Nephron (organoid): ENCODE measurements around the gene OPTN.
"Not testable (repeated sequence)": the region's sequence is repeated elsewhere in the genome, so short reads cannot be mapped to it uniquely, and the experiment has no call there.

Source experiments
- H3K27ac Mint-ChIP-seq, 3 experiments: 2 replicates each; pipeline ENCODE4 v1.8.0; 2020; ENCODE audit warnings: mixed read lengths in 3 of 3, mild to moderate bottlenecking in 2 of 3, moderate library complexity in 1 of 3
- H3K27me3 Mint-ChIP-seq: 2 replicates; pipeline ENCODE4 v1.8.0; 2021; ENCODE audit warnings: low read depth, mild to moderate bottlenecking, moderate library complexity, mixed read lengths
- H3K36me3 Mint-ChIP-seq: 2 replicates; pipeline ENCODE4 v1.8.0; 2020; ENCODE audit warnings: low read depth, mixed read lengths
- H3K4me1 Mint-ChIP-seq: 2 replicates; pipeline ENCODE4 v1.8.0; 2020; ENCODE audit warnings: mixed read lengths
- H3K4me3 Mint-ChIP-seq, 3 experiments: 2 replicates each; pipeline ENCODE4 v1.8.0; 2020; ENCODE audit warnings: mild to moderate bottlenecking in 3 of 3, mixed read lengths in 3 of 3, moderate library complexity in 2 of 3
- H3K9me3 Mint-ChIP-seq: 2 replicates; pipeline ENCODE4 v1.8.0; 2020; ENCODE audit warnings: mixed read lengths
- TF ChIP-seq, protein P1 (sequence below), 3 experiments: fragments of 200-600 bp; sonication (generic); IDR thresholded peaks; one replicate each; pipeline ENCODE4 v1.5.0; 2021; ENCODE audit warnings: antibody characterized with exemption in 3 of 3; ENCODE audit not compliant: unreplicated experiment in 3 of 3

The OPTN gene

DNA sequence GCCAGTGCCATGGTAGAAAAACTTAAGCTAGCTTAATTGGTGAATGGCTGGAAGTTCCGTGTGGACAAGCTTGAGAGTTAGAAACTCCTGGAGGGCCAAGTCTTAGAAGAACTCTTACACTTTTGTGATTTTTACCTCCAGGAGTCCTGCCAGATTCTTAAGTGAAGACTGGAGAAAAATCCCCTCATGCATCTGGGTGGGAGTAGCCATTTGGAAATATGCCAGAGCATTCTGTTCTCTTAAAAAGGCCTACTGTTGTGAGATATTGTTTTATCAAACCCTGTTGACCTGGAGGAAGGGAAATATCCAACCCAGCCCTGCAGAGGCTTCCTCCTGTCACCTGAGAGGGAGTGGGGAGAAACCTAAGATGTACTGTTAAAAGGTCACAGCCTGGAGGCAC lies 43.8 kb downstream of the OPTN start:
- Mint-ChIP-seq H3K36me3 (no peaks in the 10 kb centered on the region), H3K27ac (no peak overlapping the region), H3K4me3 (no peak overlapping the region), H3K9me3 (peaks cover 19% of the 10 kb centered on the region), H3K4me1 (peaks cover 8% of the 10 kb centered on the region), H3K27me3 (no peaks in the 10 kb centered on the region)
- TF ChIP-seq, protein P1, sequence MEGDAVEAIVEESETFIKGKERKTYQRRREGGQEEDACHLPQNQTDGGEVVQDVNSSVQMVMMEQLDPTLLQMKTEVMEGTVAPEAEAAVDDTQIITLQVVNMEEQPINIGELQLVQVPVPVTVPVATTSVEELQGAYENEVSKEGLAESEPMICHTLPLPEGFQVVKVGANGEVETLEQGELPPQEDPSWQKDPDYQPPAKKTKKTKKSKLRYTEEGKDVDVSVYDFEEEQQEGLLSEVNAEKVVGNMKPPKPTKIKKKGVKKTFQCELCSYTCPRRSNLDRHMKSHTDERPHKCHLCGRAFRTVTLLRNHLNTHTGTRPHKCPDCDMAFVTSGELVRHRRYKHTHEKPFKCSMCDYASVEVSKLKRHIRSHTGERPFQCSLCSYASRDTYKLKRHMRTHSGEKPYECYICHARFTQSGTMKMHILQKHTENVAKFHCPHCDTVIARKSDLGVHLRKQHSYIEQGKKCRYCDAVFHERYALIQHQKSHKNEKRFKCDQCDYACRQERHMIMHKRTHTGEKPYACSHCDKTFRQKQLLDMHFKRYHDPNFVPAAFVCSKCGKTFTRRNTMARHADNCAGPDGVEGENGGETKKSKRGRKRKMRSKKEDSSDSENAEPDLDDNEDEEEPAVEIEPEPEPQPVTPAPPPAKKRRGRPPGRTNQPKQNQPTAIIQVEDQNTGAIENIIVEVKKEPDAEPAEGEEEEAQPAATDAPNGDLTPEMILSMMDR (IDR thresholded peaks at IDR 0.05; ENCODE audit: unreplicated experiment in 3 of 3), result no peak

DNA sequence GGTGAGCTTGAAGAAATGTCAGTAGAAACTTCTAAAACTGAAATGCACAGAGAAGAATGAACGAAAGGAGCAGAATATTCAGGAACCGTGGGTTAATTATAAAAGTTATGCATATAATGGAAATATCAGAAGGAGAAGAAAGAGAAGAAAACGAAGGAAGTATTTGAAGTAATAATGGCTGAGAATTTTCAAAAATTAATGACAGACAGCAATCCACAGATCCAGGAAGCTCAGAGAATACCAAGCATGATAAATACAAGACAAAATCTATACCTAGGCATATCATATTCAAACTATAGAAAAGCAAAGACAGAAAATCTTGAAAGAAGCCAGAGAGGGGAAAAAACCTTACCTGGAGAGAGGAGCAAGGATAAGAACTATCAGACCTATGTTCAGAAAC lies 44.9 kb downstream of the OPTN start:
- Mint-ChIP-seq H3K27ac (no peak overlapping the region), H3K4me3 (no peak overlapping the region), H3K4me1 (peaks cover 5% of the 10 kb centered on the region), H3K36me3 (no peaks in the 10 kb centered on the region), H3K9me3 (peaks cover 21% of the 10 kb centered on the region), H3K27me3 (no peaks in the 10 kb centered on the region)
- TF ChIP-seq, protein P1 (IDR thresholded peaks at IDR 0.05; ENCODE audit: unreplicated experiment in 3 of 3), result no peak

DNA sequence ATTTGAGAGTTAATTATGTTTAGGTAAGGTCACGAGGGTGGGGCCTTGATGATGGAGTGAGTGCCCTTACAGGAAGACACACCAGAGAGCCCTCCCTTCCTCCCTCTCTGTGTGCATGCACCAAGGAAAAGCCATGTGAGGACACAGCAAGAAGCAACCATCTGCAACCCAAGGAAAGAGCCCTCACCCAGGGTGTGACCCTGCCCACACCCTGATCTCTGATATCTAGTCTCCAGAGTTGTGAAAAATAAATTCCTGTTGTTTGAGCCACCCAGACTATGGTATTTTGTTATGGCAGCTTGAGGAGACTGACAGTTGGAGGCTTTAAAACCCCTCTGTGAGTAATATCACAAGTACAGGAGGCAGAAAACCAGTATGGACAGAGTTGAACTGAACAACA lies 46.4 kb downstream of the OPTN start:
- Mint-ChIP-seq H3K27ac (no peak overlapping the region), H3K4me3 (no peak overlapping the region)

DNA sequence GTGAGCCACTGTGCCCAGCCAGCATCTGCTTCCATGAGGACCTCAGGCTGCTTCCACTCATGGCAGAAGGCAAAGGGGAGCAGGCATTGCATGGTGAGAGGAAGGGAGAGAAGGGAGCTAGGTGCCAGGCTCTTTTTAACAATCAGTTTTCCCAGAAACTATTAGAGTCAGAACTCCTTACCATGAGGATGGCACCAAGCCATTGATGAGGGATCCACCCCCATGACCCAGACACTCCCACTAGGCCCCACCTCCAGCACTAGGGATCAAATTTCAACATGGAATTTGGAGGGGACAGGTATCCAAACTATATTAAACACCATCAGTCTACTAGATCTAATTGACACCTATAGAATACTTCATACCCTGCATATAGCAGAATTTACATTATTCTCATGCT lies 47.2 kb downstream of the OPTN start:
- Mint-ChIP-seq H3K27me3 (no peaks in the 10 kb centered on the region), H3K36me3 (no peaks in the 10 kb centered on the region), H3K4me1 (no peaks in the 10 kb centered on the region), H3K9me3 (peaks cover 21% of the 10 kb centered on the region), H3K4me3 (no peak overlapping the region), H3K27ac (no peak overlapping the region)
- TF ChIP-seq, protein P1 (IDR thresholded peaks at IDR 0.05; ENCODE audit: unreplicated experiment in 3 of 3), result no peak

More for the DNA sequence above, 46.4 kb downstream of the OPTN start:
- no peaks in the 10 kb centered on the region for H3K36me3 Mint-ChIP-seq
- no peaks in the 10 kb centered on the region for H3K27me3 Mint-ChIP-seq
- no peaks in the 10 kb centered on the region for H3K4me1 Mint-ChIP-seq
- peaks cover 21% of the 10 kb centered on the region for H3K9me3 Mint-ChIP-seq
- TF ChIP-seq, protein P1 (IDR thresholded peaks at IDR 0.05; ENCODE audit: unreplicated experiment in 3 of 3), result no peak

DNA sequence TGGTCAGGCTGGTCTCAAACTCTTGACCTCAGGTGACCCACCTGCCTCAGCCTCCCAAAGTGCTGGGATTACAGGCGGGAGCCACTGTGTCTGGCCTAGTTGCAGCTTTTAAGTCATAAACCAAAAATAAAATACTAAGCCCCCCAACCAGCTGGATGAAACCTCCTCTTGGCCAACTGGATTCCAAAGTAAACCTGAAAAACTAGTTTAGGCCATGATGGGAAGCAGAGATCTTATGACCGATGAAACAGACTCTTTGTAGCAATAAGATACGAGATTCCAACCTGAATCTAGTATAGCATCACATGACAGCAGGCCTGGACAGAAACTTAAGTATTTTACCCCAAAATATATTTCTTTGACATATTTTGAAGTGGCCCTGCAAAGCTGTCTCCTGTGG lies 52.3 kb downstream of the OPTN start:
- H3K4me3 Mint-ChIP-seq, result no peak overlapping the region
- TF ChIP-seq, protein P1 (IDR thresholded peaks at IDR 0.05; ENCODE audit: unreplicated experiment in 3 of 3), result no peak
- no peak overlapping the region for H3K27ac Mint-ChIP-seq
- H3K27me3 Mint-ChIP-seq, result no peaks in the 10 kb centered on the region
- no peaks in the 10 kb centered on the region for H3K4me1 Mint-ChIP-seq
- H3K9me3 Mint-ChIP-seq, result peaks cover 10% of the 10 kb centered on the region
- H3K36me3 Mint-ChIP-seq, result no peaks in the 10 kb centered on the region

DNA sequence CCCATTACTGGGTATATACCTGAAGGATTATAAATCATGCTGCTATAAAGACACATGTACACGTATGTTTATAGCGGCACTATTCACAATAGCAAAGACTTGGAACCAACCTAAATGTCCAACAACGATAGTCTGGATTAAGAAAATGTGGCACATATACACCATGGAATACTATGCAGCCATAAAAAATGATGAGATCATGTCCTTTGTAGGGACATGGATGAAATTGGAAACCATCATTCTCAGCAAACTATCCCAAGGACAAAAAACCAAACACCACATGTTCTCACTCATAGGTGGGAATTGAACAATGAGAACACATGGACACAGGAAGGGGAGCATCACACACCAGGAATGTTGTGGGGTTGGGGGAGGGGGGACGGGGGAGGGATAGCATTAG lies 55.9 kb downstream of the OPTN start:
- H3K4me3 Mint-ChIP-seq, H3K27ac Mint-ChIP-seq, H3K27me3 Mint-ChIP-seq, H3K9me3 Mint-ChIP-seq, H3K4me1 Mint-ChIP-seq, H3K36me3 Mint-ChIP-seq: not testable (repeated sequence)
